Choroid plexus epithelial cell (primary cell): ENCODE measurements around the gene CAB39L.
A peak's percentile ranks its signal among the peaks of the same experiment; 100 is the strongest.
"Not testable (repeated sequence)": the region's sequence is repeated elsewhere in the genome, so short reads cannot be mapped to it uniquely, and the experiment has no call there.

Source experiments
- DNase-seq: peaks from one replicate; pipeline ENCODE4 v3.0.0-alpha.2; 2010; ENCODE audit warnings: low read depth
- H3K4me3 ChIP-seq: 2 replicates; pipeline ENCODE4 v1.5.1; 2011; ENCODE audit warnings: low read depth, mild to moderate bottlenecking, control low read depth, low read length, moderate library complexity
- TF ChIP-seq, protein P1 (sequence below): conservative IDR thresholded peaks from 2 replicates; pipeline ENCODE4 v1.5.1; 2011; ENCODE audit warnings: low read depth, mild to moderate bottlenecking, control low read depth, inconsistent platforms, low read length, moderate library complexity

Gene CAB39L

DNA sequence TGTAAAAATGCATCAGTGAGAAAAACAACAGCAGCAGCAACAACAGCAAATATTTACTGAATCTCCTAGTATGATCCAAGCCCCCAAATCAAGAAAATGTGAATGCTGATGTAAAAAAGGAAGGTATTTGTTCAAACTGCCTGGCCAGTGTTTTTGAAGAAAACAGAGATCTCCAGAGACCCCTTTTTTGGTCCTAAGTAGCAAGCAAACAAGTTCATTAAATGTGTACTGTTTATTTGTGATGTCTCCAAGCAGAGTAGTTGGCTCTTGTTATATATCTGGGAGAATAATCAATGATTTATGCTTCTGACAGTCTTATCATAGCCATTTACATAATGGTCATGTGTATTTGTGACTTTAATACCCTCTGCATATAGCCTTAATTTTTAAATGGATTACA is 145.4 kb downstream of the CAB39L start:
- TF ChIP-seq, protein P1, sequence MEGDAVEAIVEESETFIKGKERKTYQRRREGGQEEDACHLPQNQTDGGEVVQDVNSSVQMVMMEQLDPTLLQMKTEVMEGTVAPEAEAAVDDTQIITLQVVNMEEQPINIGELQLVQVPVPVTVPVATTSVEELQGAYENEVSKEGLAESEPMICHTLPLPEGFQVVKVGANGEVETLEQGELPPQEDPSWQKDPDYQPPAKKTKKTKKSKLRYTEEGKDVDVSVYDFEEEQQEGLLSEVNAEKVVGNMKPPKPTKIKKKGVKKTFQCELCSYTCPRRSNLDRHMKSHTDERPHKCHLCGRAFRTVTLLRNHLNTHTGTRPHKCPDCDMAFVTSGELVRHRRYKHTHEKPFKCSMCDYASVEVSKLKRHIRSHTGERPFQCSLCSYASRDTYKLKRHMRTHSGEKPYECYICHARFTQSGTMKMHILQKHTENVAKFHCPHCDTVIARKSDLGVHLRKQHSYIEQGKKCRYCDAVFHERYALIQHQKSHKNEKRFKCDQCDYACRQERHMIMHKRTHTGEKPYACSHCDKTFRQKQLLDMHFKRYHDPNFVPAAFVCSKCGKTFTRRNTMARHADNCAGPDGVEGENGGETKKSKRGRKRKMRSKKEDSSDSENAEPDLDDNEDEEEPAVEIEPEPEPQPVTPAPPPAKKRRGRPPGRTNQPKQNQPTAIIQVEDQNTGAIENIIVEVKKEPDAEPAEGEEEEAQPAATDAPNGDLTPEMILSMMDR: no peak
- H3K4me3 ChIP-seq: no peak overlapping the region
- no peak for DNase-seq

DNA sequence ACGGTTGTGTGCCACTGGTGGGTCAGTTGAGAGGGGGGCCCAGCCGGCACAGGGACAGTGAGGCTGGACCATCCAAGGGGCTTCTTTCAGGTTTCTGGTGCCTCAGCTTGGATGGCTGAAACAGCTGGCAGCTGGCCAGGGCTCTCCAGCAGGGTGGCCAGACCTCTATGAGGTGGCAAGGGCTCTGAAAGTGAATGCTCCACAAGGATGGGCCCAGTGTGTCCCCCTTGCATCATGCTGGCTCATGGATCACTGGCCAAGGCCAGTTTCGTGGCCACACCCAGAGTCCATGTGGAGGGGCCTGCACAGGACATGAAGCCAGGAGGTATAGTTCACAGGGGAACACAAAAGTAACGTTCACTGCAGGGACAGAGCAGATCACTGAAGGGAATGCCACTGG is 146.5 kb downstream of the CAB39L start:
- DNase-seq: no peak
- H3K4me3 ChIP-seq: no peak overlapping the region
- TF ChIP-seq, protein P1: no peak

DNA sequence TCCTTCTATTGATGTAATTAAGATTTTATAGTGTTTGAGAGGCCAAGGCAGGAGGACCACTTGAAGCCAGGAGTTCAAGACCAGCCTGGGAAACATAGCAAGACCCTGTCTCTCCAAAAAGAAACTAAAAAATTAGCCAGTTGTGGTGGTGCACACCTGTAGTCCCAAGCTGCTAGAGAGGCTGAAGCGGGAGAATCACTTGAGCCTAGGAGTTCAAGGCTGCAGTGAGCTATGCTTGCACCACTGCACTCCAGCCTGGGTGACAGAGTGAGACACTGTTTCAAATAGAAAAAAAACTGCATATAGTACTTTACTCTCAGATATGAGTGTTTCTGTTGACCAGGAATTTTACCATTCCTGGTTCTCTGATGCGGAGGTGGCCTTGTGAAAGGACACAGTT is 147.2 kb downstream of the CAB39L start:
- TF ChIP-seq, protein P1: no peak
- H3K4me3 ChIP-seq: no peak overlapping the region
- no peak for DNase-seq

DNA sequence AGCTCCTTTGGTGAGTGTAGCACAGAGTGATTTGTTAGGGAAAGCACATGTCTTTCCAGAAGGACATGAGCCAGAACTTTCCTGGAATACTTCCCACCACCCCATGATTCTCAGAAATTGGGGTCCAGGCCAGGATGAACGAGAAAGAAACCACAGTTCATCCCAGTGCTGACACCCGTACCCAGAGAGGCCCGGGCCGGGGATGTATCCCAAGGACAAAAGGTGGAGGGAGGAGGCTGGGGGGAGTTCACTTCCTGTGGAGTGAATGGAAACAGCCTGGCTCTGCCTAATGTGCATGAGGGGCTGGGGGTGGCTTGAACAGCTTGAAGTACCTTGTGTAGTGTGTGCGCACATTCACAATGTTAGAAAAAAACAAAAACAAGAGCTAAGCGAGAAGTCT is 148.6 kb downstream of the CAB39L start:
- no peak overlapping the region for H3K4me3 ChIP-seq
- TF ChIP-seq, protein P1: no peak
- no peak for DNase-seq

DNA sequence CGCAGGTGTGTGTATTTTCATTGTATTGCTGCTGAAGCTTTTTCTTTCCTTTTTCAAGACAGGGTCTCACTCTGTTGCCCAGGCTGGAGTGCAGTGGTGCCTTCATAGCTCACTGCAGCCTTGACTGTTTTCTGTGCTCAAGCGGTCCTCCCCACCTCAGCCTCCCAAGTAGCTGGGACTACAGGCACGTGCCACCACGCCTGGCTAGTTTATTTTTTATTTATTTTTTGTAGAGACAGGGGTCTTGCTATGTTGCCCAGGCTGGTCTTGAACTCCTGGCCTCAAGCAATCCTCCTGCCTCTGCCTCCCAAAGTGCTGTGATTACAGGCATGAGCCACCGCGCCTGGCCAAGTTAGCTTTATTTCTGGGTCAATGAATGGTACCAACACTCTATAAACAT is 149.1 kb downstream of the CAB39L start:
- DNase-seq, H3K4me3 ChIP-seq: not testable (repeated sequence)

DNA sequence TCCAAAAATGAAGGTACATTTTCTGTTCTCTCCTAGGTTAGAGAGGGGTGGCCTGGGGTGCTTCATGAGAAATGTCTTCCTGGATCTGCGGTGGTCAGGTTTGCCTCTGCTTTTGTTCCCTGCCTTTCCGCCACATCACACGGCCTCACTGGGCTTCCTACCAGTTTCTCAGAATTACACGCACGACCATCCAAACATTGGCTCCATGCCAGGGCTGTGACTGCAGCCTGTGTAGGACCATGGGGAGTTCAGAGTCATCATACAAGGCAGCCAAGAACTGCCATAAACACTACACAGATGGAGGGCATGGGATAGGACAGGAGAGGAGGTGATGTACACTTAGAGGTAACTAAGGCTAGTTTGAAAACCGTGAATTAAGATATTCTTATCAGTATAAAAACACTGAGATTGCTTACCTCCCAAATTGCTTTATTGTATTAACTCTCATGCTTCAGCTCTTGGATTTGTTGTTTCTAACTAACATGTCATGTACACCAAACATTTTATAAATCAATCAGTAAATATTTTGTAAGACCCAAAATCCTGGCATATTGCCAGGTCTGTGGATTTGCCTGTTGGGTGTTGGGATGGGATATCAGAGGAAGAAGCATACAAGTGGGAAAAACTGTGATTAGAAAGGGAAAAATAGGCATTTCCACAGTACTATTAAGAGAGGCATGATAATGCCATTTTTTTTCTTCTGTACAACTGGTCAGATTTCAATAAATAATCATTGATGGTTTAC is 150.9 kb downstream of the CAB39L start:
- TF ChIP-seq, protein P1: no peak
- peak; percentile 91 for DNase-seq
- no peak overlapping the region for H3K4me3 ChIP-seq

DNA sequence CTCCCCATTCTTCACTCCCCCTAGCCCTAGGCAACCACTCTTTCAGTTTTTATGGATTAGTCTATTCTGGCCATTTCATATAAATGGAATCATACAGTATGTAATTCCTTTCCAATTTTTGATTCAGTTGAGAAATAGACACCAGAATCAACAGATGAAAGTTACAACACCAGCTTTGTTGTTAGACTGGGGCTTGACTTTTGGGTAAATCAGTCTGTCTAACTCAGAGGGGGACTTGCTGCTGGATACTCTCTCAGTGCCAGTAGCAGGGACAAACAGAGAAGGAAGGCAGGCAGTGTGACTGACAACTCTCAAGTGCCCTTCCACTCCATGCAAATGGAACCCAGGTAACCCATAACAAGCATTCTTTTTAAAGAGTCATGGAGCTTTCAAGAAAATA is 155.4 kb downstream of the CAB39L start:
- TF ChIP-seq, protein P1: no peak
- DNase-seq: no peak
- H3K4me3 ChIP-seq: no peak overlapping the region
